Measurements from ENCODE around the gene FSTL4. TPM values are rescaled to one million over a fixed set of nuclear protein-coding genes. Genes with fewer than 3 reads are reported as not detected.

Gene FSTL4
- total RNA-seq, 4 donors from 2014 or later = 0.33 to 0.78 (median 0.34) TPM; not detected in 1

DNA sequence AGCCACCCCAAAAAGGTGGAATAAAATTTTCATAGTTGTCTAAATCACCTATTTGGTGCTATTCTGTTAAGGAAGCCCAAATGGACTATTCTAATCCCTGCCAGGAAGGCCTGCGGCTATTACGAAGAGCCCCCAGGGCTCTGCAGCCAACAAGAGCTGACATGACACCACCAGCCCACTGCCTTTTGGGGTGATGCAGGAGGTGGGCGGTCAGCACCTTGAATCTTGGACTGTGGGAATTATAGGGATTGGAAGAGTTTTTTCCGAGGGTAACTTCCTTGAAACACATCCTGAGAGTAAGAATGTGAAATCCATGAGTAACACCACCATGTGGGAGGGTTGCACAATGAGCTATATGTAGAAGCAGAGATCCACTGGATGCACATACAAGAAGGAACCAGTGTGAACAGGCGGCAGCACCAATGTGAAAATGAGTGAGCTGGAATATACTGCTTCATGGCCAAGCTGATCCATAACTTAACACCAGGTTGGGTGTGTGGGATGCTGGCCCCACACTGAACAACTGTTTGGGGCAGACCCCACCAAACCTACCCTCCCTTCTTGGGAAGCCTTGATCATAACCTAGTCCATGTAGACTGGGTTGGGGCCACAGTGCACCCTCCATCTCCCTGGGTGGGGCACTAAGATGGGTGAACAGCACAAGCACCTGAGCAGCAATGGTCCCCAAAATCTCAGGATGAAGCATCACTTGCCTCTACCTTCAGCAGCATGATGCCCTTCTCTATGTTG, 239.0 kb downstream of the FSTL4 start:
- Histone ChIP-seq H3K9me3 (peaks cover 0 to 15% (median 14%) of the 10 kb centered on the region in 4 donors), H3K4me3 (no peak overlapping the region), H3K4me1 (no peaks in the 10 kb centered on the region), H3K27ac (replicated peaks in 1 of 4) (no peak overlapping the region), H3K36me3 (no peaks in the 10 kb centered on the region), H3K27me3 (peaks cover 0 to 38% (median 0%) of the 10 kb centered on the region in 4 donors)
- TF ChIP-seq POLR2A (IDR thresholded peaks at IDR 0.05; ENCODE audit: low read depth) (no peak), CTCF (IDR thresholded peaks at IDR 0.05) (no peak), EP300 (IDR thresholded peaks at IDR 0.05) (no peak), POLR2AphosphoS5 (IDR thresholded peaks at IDR 0.05) (no peak)
- no peak for DNase-seq (ENCODE audit: extremely low spot score)
- intact Hi-C loops (cut with DNase I) = no loop called here
- WGBS = 85% methylated on average over 5 of the region's 5 CpGs

GRCh38 chr5:133372293-133372937, 239.9 kb downstream of the FSTL4 start:
- peaks cover 0 to 8% (median 7%) of the 10 kb centered on the region in 4 donors for H3K9me3 ChIP-seq
- TF ChIP-seq POLR2A (IDR thresholded peaks at IDR 0.05; ENCODE audit: low read depth) = no peak
- no peak for TF ChIP-seq CTCF (IDR thresholded peaks at IDR 0.05)
- TF ChIP-seq POLR2AphosphoS5 (IDR thresholded peaks at IDR 0.05) = no peak
- TF ChIP-seq EP300 (IDR thresholded peaks at IDR 0.05) = no peak
- intact Hi-C loops (cut with DNase I) = no loop called here
- 75% methylated on average over 7 of the region's 7 CpGs for WGBS
- DNase-seq (ENCODE audit: extremely low spot score) = no peak
- no peak overlapping the region for H3K4me3 ChIP-seq
- no peak overlapping the region for H3K27ac ChIP-seq (replicated peaks in 1 of 4)
- H3K27me3 ChIP-seq = peaks cover 0 to 38% (median 0%) of the 10 kb centered on the region in 4 donors
- H3K4me1 ChIP-seq = no peaks in the 10 kb centered on the region
- no peaks in the 10 kb centered on the region for H3K36me3 ChIP-seq

DNA sequence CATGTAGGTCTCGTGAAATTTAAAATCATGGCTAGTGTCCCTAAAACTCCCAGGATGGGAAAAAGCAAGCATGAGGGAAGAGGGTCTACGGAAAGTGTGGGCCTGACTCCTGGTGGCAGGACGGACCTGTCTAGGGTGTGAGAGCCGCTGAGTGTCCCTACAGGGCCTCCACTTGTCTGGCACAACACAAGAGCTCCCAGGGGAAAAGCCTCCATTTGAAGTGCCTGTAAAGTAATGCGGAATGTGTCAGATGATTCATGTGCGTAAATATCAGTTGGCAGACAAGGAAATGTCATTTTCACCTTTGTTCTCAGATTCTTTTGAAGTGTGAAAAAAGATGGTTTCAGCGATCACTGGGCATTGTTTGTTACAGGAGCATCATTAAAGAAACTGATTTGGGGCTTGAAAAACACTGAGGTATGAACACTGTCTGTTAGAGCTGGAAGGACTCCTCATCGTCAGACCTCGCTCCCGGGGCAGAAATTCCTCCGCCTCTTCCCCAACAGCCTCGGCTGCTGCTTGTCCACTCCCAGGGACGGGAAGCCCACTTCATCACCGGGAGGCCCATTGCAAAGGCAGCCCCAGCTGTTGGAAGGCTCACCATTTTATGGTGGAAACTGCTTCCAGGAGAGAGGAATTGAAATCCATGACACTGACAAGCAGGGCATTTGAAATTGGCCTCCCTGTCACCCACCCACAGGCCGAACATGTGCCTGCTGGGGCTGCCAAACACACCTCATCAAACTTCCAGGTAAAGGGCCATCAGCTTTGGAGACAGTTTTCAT, 240.8 kb downstream of the FSTL4 start:
- intact Hi-C loops (cut with DNase I) = no loop called here
- no peak for DNase-seq (ENCODE audit: extremely low spot score)
- H3K9me3 ChIP-seq = no peaks in the 10 kb centered on the region
- WGBS = 90% methylated on average over 14 of the region's 15 CpGs
- H3K4me3 ChIP-seq = no peak overlapping the region
- peaks cover 0 to 33% (median 0%) of the 10 kb centered on the region in 4 donors for H3K27me3 ChIP-seq
- no peak overlapping the region for H3K27ac ChIP-seq (replicated peaks in 1 of 4)
- TF ChIP-seq EP300 (IDR thresholded peaks at IDR 0.05) (no peak), POLR2A (IDR thresholded peaks at IDR 0.05; ENCODE audit: low read depth) (no peak), CTCF (IDR thresholded peaks at IDR 0.05) (no peak)
- H3K36me3 ChIP-seq = no peaks in the 10 kb centered on the region
- no peaks in the 10 kb centered on the region for H3K4me1 ChIP-seq

- intact Hi-C loops (cut with DNase I) = no loop called here
- 90% methylated on average over 4 of the region's 7 CpGs for WGBS
- no peaks in the 10 kb centered on the region for H3K36me3 ChIP-seq
- H3K9me3 ChIP-seq = no peaks in the 10 kb centered on the region
- no peak overlapping the region for H3K4me3 ChIP-seq
- no peak for TF ChIP-seq POLR2AphosphoS5 (IDR thresholded peaks at IDR 0.05)
- TF ChIP-seq POLR2A (IDR thresholded peaks at IDR 0.05; ENCODE audit: low read depth) = no peak
- TF ChIP-seq EP300 (IDR thresholded peaks at IDR 0.05) = no peak
- TF ChIP-seq CTCF (IDR thresholded peaks at IDR 0.05) = no peak
- no peaks in the 10 kb centered on the region for H3K4me1 ChIP-seq
- no peak for DNase-seq (ENCODE audit: extremely low spot score)
- peaks cover 0 to 32% (median 0%) of the 10 kb centered on the region in 4 donors for H3K27me3 ChIP-seq
- H3K27ac ChIP-seq (replicated peaks in 1 of 4) = no peak overlapping the region
Observed at GRCh38 chr5:133370904-133371303, 241.4 kb downstream of the FSTL4 start.
